Superior temporal gyrus (tissue), 1 donor: ENCODE data around the gene RBMY1J.
"Not testable (repeated sequence)": the region's sequence is repeated elsewhere in the genome, so short reads cannot be mapped to it uniquely, and the experiment has no call there.

Experiments
- DNase-seq: peaks from one replicate; pipeline ENCODE4 v3.0.0-alpha.2; 2016; ENCODE audit errors: extremely low spot score

Gene RBMY1J

DNA sequence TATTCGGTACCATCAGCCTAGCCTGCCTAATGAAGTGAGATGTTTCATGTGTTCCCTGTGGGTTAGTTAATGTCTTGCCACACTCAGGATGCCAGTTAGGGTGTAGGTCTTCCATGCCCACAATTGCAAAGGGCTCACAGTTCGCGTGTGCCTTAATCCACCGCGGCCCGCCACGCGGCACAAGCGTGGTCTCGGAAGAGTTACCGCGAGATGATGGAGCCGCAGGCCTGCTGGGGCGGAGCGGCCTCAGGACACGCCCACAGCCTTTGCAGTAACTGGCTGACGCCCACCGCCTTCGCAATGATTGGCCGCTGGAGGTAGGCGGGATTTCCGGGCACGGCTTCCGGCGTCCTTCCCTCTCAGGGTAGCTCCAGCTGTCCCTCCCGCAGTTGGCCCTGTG is at the start of gene RBMY1J:
Gene RBMY1J, plus strand, starts transcription at position 301 of the 400 bp plus-strand sequence. CDS start 2,038 bp downstream, outside the sequence.
- not testable (repeated sequence) for DNase-seq

DNA sequence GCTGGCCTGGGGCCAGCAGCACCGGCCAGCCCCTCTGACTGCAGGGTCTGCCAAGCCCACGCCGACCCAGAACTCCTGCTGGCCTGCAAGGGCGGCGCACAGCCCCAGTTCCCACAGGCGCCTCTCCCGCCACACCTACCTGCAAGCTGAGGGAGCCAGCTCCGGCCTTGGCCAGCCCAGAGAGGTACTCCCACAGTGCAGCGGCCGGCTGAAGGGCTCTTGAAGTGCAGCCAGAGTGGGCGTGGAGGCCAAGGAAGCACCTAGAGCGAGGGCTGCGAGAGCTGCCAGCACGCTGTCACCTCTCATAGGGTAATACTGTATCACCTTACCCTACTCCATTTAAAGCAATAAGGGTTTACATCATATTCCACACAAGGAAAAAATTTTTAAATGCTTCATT is 35.8 kb upstream of the RBMY1J start:
- DNase-seq, result no peak

DNA sequence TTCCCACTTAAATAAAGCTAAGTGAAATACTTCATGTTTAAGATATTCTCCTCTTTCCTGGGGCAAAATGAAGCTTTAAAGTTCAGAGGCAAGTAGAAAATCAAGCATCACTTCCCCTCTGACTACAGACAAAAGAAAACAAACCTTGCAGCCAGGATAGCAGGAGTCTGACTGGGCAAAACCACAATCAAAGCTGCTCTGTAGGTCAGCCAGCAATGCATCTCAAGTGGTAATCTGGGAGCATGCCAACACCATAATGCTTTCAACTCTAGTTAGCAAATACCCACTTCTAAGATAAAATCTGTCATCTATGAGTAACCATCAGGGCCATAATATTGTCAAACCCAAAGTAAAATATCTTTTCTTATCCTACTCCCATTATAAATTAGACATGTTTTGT is 32.6 kb upstream of the RBMY1J start:
- DNase-seq, result no peak

DNA sequence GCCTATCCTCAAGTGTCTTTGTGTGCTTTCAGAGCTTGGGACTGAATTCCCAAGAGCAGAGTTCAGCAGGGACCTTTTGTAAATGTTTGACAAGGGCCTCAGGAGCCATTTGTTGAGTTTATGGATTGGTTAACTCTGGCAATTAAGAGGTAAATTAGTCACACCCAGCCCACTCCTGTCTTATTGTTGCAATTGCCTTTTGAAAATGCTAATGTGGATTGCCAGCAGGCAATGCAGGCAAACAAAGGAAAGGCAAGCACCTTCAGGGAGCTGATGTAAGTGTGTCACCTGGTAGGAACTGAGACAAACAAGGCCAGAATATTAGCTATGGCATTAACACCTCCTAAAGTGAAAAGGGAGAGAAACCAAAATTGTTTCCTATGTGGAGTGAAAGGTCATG is 29.7 kb upstream of the RBMY1J start:
- DNase-seq, result no peak

DNA sequence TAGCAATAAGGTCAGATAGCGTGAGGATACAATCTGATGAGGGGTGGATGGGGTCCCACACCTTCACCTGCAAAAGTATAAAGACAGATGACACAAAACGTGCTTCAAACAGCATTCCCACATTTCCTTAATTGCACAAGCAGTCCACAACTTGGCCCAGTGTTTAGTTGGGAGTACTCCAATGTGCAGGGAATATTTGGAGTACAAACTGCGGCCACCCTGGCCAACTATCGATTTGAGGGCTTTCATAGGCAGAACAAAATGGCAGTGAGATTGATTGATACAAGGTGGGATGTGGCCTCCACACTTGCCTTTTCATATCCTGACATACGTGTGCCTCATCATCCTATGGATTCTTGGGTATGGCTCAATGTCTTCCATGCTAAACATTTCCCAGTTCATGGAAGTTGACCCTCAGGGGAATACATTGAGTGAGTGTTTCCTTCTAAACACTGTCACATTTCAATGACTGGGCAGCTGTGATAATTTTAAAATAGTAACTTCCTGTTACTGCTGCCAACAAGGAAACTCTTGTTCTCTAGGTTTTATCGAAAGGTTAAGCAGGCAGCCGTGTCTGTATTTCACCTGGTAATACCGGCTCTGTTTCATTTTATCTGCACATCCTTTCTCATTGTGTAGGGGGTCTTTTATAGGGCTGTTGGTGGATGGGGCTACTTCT is 41.6 kb downstream of the RBMY1J start:
- DNase-seq, result not testable (repeated sequence)

DNA sequence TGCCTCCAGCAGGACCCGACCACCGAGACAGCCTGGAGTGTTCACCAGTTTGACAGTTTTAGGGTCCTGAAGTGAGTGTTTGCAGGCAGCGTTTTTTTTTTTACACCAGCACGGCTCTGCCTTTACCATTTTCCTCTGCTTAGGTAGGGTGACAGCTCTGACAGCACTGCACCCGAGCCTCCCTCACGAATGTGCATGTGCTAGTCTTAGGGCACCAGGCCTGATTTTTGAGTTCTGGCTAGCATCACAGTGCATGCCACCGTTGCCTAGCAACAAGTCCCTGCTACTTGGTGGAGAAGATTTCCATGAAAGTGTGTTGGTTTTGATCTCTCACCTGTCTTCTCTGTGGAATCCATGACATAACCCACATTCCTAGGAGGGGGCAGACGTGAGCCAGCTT is 52.3 kb downstream of the RBMY1J start:
- DNase-seq, result not testable (repeated sequence)

DNA sequence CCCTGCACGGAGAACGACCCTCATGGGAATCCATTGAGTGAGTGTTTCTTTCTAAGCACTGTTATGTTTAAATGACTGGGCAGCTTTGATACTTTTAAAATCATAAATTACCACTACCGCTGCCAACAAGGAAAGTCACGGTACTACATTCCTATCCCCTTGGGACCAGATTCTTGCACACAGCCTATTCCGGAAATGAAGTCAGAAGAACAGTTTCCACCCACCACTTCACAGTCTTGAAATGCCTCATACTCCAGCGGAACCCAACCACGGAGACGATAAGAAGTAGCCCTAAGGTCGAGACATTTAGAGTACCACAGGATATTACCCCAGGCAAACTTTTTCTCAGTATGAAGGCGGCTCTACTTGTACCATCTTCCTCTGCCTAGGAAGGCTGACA is 58.8 kb downstream of the RBMY1J start:
- not testable (repeated sequence) for DNase-seq
